WTC11 (cell line): ENCODE results near the gene SCN9A. TPM values are rescaled to one million over a fixed set of nuclear protein-coding genes. Genes with fewer than 3 reads are reported as not detected.

ENCODE experiments used
- ATAC-seq: fragments of 200-7000 bp; cut with Tn5 transposase; 2 replicates; pipeline ENCODE4 v1.10.0; 2021; ENCODE audit warnings: mild to moderate bottlenecking, moderate library complexity
- CTCF ChIA-PET: fragments of 300-600 bp; sonication (Branson Sonifier 250); formaldehyde crosslinking; loops from one replicate; lab custom pipeline; 2021; ENCODE audit warnings: antibody characterized with exemption; lab: Charles Lee
- POLR2A ChIA-PET: fragments of 350-600 bp; sonication (Branson Sonifier 250); formaldehyde crosslinking; loops from one replicate; lab custom pipeline; 2021; ENCODE audit warnings: antibody characterized with exemption; lab: Charles Lee
- DNase-seq: peaks from one replicate; pipeline ENCODE4 v3.0.0; 2021; ENCODE audit warnings: low spot score
- H3K27ac Mint-ChIP-seq: 2 replicates; pipeline ENCODE4 v1.8.0; 2021; ENCODE audit warnings: mixed read lengths
- H3K27me3 Mint-ChIP-seq: 2 replicates; pipeline ENCODE4 v1.8.0; 2021; ENCODE audit warnings: low read depth, mild to moderate bottlenecking, moderate library complexity, mixed read lengths
- H3K36me3 Mint-ChIP-seq: 2 replicates; pipeline ENCODE4 v1.8.0; 2021; ENCODE audit warnings: mixed read lengths
- H3K4me1 Mint-ChIP-seq: 2 replicates; pipeline ENCODE4 v1.8.0; 2022; ENCODE audit warnings: mixed read lengths
- H3K4me3 Mint-ChIP-seq: 2 replicates; pipeline ENCODE4 v1.8.0; 2021; ENCODE audit warnings: mild to moderate bottlenecking, moderate library complexity, mixed read lengths
- H3K9me3 Mint-ChIP-seq: 2 replicates; pipeline ENCODE4 v1.8.0; 2021; ENCODE audit warnings: mixed read lengths
- AR ChIP-seq: fragments of 250-450 bp; sonication (Bioruptor Pico); IDR thresholded peaks from 2 replicates; pipeline ENCODE4 v1.9.0; 2021; ENCODE audit warnings: mild to moderate bottlenecking
- CDX4 ChIP-seq: fragments of 250-450 bp; sonication (Bioruptor Pico); IDR thresholded peaks from 2 replicates; pipeline ENCODE4 v1.9.0; 2021; ENCODE audit warnings: moderate library complexity, mild to moderate bottlenecking, inconsistent platforms, borderline replicate concordance
- EMX1 ChIP-seq: fragments of 250-450 bp; sonication (Bioruptor Pico); IDR thresholded peaks from 2 replicates; pipeline ENCODE4 v1.8.0; 2021; ENCODE audit warnings: mild to moderate bottlenecking
- ERG ChIP-seq: fragments of 250-450 bp; sonication (Bioruptor Pico); IDR thresholded peaks from 2 replicates; pipeline ENCODE4 v1.8.0; 2021; ENCODE audit warnings: mild to moderate bottlenecking
- ESRRA ChIP-seq: sonication (generic); formaldehyde crosslinking; IDR thresholded peaks from 2 replicates; pipeline ENCODE4 v1.8.1; 2022; ENCODE audit warnings: mild to moderate bottlenecking, missing genetic modification reagents, borderline replicate concordance
- FOXJ3 ChIP-seq: sonication (generic); formaldehyde crosslinking; IDR thresholded peaks from 2 replicates; pipeline ENCODE4 v1.9.0; 2021; ENCODE audit warnings: missing genetic modification reagents, mild to moderate bottlenecking, borderline replicate concordance
- GABPB1 ChIP-seq: sonication (generic); formaldehyde crosslinking; IDR thresholded peaks from 2 replicates; pipeline ENCODE4 v1.8.1; 2023; ENCODE audit warnings: mild to moderate bottlenecking, missing genetic modification reagents
- GRHL2 ChIP-seq: fragments of 250-450 bp; sonication (Bioruptor Pico); IDR thresholded peaks from 2 replicates; pipeline ENCODE4 v1.8.0; 2022; ENCODE audit warnings: mild to moderate bottlenecking, moderate library complexity; ENCODE audit not compliant: insufficient replicate concordance, severe bottlenecking
- HMGA2 ChIP-seq: fragments of 250-450 bp; sonication (Bioruptor Pico); IDR thresholded peaks from 2 replicates; pipeline ENCODE4 v1.4.0; 2021; ENCODE audit warnings: mild to moderate bottlenecking, moderate library complexity
- MXD4 ChIP-seq: fragments of 250-450 bp; sonication (Bioruptor Pico); IDR thresholded peaks from 2 replicates; pipeline ENCODE4 v1.8.0; 2021; ENCODE audit warnings: mild to moderate bottlenecking, moderate library complexity, borderline replicate concordance
- NFATC4 ChIP-seq: fragments of 250-450 bp; sonication (Bioruptor Pico); IDR thresholded peaks from 2 replicates; pipeline ENCODE4 v1.9.0; 2021; ENCODE audit warnings: mild to moderate bottlenecking
- OVOL2 ChIP-seq: fragments of 250-450 bp; sonication (Bioruptor Pico); IDR thresholded peaks from 2 replicates; pipeline ENCODE4 v1.9.0; 2021; ENCODE audit warnings: mild to moderate bottlenecking, borderline replicate concordance
- RELA ChIP-seq: sonication (generic); formaldehyde crosslinking; IDR thresholded peaks from 2 replicates; pipeline ENCODE4 v1.8.1; 2022; ENCODE audit warnings: missing genetic modification reagents, mild to moderate bottlenecking, borderline replicate concordance
- RORB ChIP-seq: fragments of 250-450 bp; sonication (Bioruptor Pico); IDR thresholded peaks from 2 replicates; pipeline ENCODE4 v1.9.0; 2021; ENCODE audit warnings: mild to moderate bottlenecking
- TCF7 ChIP-seq: sonication (generic); formaldehyde crosslinking; IDR thresholded peaks from 2 replicates; pipeline ENCODE4 v1.8.0; 2022; ENCODE audit warnings: mild to moderate bottlenecking, low read depth, missing genetic modification reagents, moderate library complexity
- TEAD4 ChIP-seq: sonication (generic); formaldehyde crosslinking; IDR thresholded peaks from 2 replicates; pipeline ENCODE4 v1.8.0; 2022; ENCODE audit warnings: mild to moderate bottlenecking, missing genetic modification reagents
- ZNF232 ChIP-seq: sonication (generic); formaldehyde crosslinking; IDR thresholded peaks from 2 replicates; pipeline ENCODE4 v1.8.0; 2022; ENCODE audit warnings: mild to moderate bottlenecking, missing genetic modification reagents
- ZNF416 ChIP-seq: fragments of 250-450 bp; sonication (Bioruptor Pico); IDR thresholded peaks from 2 replicates; pipeline ENCODE4 v1.9.0; 2021; ENCODE audit warnings: mild to moderate bottlenecking, inconsistent platforms
- ZNF512 ChIP-seq: sonication (generic); formaldehyde crosslinking; IDR thresholded peaks from 2 replicates; pipeline ENCODE4 v1.8.1; 2022; ENCODE audit warnings: missing genetic modification reagents, borderline replicate concordance
- total RNA-seq: library from RNA; stranded (reverse); gene quantifications from 3 replicates; pipeline ENCODE4 v1.2.3, GENCODE V29; 2021
- TF ChIP-seq, protein P1 (sequence below): sonication (generic); formaldehyde crosslinking; IDR thresholded peaks from 2 replicates; pipeline ENCODE4 v1.8.0; 2022; ENCODE audit warnings: mild to moderate bottlenecking, missing genetic modification reagents
- TF ChIP-seq, protein P2 (sequence below): sonication (generic); formaldehyde crosslinking; IDR thresholded peaks from 2 replicates; pipeline ENCODE4 v1.8.1; 2022; ENCODE audit warnings: mild to moderate bottlenecking, missing genetic modification reagents, moderate library complexity, borderline replicate concordance
- TF ChIP-seq, protein P3 (sequence below): sonication (generic); formaldehyde crosslinking; IDR thresholded peaks from 2 replicates; pipeline ENCODE4 v1.8.1; 2023; ENCODE audit warnings: mild to moderate bottlenecking, missing genetic modification reagents, moderate library complexity
- TF ChIP-seq, protein P4 (sequence below): sonication (generic); formaldehyde crosslinking; IDR thresholded peaks from 2 replicates; pipeline ENCODE4 v1.8.0; 2023; ENCODE audit warnings: missing genetic modification reagents

SCN9A gene
- total RNA-seq, 1 experiment from 2014 or later: 7.3 TPM

DNA sequence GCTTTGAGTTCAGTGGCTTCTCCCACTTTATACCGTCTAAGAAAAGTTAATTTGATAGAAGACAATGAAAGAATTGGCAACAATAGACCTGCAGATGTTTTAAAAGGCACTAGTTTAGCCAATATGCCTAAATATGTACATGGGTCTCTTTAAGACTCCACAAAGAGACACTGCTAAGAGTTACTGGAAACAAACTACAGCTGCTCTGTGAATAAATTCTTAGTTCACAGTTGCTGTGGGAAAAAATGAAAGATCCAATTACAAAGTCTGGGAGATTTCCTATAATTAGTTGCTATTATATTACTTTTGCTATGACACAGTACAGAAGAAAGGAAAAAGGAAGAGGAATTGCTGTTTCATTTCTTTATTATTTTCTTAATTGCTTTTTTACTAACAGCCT, 34.3 kb downstream of the SCN9A start:
- POLR2A ChIA-PET: no interaction called here
- H3K36me3 Mint-ChIP-seq: no peaks in the 10 kb centered on the region
- no peak overlapping the region for H3K4me3 Mint-ChIP-seq
- peaks cover 47% of the 10 kb centered on the region for H3K4me1 Mint-ChIP-seq
- H3K9me3 Mint-ChIP-seq: no peaks in the 10 kb centered on the region
- TF ChIP-seq ZNF512 (no peak), GRHL2 (CRISPR knock-in tag) (no peak), GABPB1 (CRISPR knock-in tag) (no peak), ERG (CRISPR knock-in tag) (no peak), MXD4 (no peak), HMGA2 (CRISPR knock-in tag) (no peak), NFATC4 (CRISPR knock-in tag) (no peak), ZNF232 (CRISPR knock-in tag) (no peak), TCF7 (CRISPR knock-in tag) (no peak), EMX1 (CRISPR knock-in tag) (no peak), AR (CRISPR knock-in tag) (no peak), OVOL2 (CRISPR knock-in tag) (no peak), TEAD4 (CRISPR knock-in tag) (no peak)
- no peak overlapping the region for H3K27ac Mint-ChIP-seq
- CTCF ChIA-PET: no interaction called here
- DNase-seq: no peak
- ATAC-seq: no peak
- no peaks in the 10 kb centered on the region for H3K27me3 Mint-ChIP-seq

DNA sequence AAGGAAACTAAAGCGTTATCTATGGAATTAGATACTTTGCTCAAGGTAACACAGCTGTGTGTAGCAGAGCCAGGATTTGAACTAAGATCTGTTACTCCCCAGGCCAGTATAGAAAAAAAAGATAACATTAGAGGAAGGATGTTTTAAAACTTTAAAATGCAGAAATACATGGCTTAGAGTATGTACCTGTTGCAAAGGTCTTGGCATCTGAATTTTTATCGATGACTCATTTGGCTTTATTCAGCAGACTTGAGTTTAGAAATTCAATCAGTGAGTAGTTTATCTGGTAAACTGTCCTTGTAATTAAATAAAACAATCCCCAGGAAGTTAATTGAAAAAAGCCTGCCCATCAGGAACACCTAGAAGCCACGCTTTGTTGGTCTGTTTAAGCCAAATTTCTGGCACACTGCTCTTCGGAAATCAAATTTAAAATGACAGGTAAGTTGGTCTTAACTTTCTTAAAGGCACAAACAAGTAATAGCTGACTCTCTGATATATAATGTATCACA, 36.9 kb downstream of the SCN9A start:
- POLR2A ChIA-PET: no interaction called here
- CTCF ChIA-PET: no interaction called here
- no peaks in the 10 kb centered on the region for H3K27me3 Mint-ChIP-seq
- ATAC-seq (no peak), DNase-seq (no peak)
- H3K36me3 Mint-ChIP-seq: no peaks in the 10 kb centered on the region
- H3K4me3 Mint-ChIP-seq: no peak overlapping the region
- H3K9me3 Mint-ChIP-seq: no peaks in the 10 kb centered on the region
- peaks cover 44% of the 10 kb centered on the region for H3K4me1 Mint-ChIP-seq
- no peak overlapping the region; the same call in none of the 2 replicates for H3K27ac Mint-ChIP-seq
- no peak for TF ChIP-seq RORB (CRISPR knock-in tag)
- TF ChIP-seq RELA (CRISPR knock-in tag): no peak
- no peak for TF ChIP-seq OVOL2 (CRISPR knock-in tag)
- no peak for TF ChIP-seq CDX4 (CRISPR knock-in tag)
- no peak for TF ChIP-seq ESRRA (CRISPR knock-in tag)
- TF ChIP-seq ZNF416: no peak
- TF ChIP-seq, protein P1, sequence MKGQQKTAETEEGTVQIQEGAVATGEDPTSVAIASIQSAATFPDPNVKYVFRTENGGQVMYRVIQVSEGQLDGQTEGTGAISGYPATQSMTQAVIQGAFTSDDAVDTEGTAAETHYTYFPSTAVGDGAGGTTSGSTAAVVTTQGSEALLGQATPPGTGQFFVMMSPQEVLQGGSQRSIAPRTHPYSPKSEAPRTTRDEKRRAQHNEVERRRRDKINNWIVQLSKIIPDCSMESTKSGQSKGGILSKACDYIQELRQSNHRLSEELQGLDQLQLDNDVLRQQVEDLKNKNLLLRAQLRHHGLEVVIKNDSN: no peak
- TF ChIP-seq, protein P2, sequence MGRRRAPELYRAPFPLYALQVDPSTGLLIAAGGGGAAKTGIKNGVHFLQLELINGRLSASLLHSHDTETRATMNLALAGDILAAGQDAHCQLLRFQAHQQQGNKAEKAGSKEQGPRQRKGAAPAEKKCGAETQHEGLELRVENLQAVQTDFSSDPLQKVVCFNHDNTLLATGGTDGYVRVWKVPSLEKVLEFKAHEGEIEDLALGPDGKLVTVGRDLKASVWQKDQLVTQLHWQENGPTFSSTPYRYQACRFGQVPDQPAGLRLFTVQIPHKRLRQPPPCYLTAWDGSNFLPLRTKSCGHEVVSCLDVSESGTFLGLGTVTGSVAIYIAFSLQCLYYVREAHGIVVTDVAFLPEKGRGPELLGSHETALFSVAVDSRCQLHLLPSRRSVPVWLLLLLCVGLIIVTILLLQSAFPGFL (CRISPR knock-in tag): no peak
- no peak for TF ChIP-seq TCF7 (CRISPR knock-in tag)
- no peak for TF ChIP-seq TEAD4 (CRISPR knock-in tag)
- TF ChIP-seq, protein P3, sequence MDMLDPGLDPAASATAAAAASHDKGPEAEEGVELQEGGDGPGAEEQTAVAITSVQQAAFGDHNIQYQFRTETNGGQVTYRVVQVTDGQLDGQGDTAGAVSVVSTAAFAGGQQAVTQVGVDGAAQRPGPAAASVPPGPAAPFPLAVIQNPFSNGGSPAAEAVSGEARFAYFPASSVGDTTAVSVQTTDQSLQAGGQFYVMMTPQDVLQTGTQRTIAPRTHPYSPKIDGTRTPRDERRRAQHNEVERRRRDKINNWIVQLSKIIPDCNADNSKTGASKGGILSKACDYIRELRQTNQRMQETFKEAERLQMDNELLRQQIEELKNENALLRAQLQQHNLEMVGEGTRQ (CRISPR knock-in tag): no peak
- no peak for TF ChIP-seq FOXJ3
- TF ChIP-seq, protein P4, sequence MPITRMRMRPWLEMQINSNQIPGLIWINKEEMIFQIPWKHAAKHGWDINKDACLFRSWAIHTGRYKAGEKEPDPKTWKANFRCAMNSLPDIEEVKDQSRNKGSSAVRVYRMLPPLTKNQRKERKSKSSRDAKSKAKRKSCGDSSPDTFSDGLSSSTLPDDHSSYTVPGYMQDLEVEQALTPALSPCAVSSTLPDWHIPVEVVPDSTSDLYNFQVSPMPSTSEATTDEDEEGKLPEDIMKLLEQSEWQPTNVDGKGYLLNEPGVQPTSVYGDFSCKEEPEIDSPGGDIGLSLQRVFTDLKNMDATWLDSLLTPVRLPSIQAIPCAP (CRISPR knock-in tag): no peak
